Left lung (tissue), 10 donors: Measurements from ENCODE around the gene SLC2A11. TPM values are rescaled to one million over a fixed set of nuclear protein-coding genes. Genes with fewer than 3 reads are reported as not detected.

Source experiments
- ATAC-seq: fragments of 200-7000 bp; cut with Tn5 transposase; one replicate; pipeline ENCODE4 v1.9.1; 2020; ENCODE audit warnings: moderate library complexity
- DNase-seq, 4 donors: peaks; one replicate each; pipeline ENCODE4 v3.0.0-alpha.2; 2013 to 2020
- H3K27ac ChIP-seq, 2 donors: fragments of 200-600 bp; sonication (generic) in 1 of 2; one replicate each; pipeline versions ENCODE4 v1.5.0 to v1.8.0; 2020 to 2021
- H3K27me3 ChIP-seq, 2 donors: fragments of 200-600 bp; sonication (generic) in 1 of 2; one replicate each; pipeline versions ENCODE4 v1.5.0 to v1.8.0; 2020 to 2021
- H3K36me3 ChIP-seq, 2 donors: fragments of 200-600 bp; sonication (generic) in 1 of 2; one replicate each; pipeline versions ENCODE4 v1.5.0 to v1.8.0; 2020 to 2021
- H3K4me1 ChIP-seq, 2 donors: fragments of 200-600 bp; one replicate each; pipeline ENCODE4 v1.8.0; 2021
- H3K4me3 ChIP-seq, 2 donors: fragments of 200-600 bp; sonication (generic) in 1 of 2; one replicate each; pipeline versions ENCODE4 v1.5.0 to v1.8.0; 2020 to 2021; ENCODE audit warnings: mild to moderate bottlenecking in 1 of 2
- H3K9me3 ChIP-seq, 2 donors: fragments of 200-600 bp; sonication (generic) in 1 of 2; one replicate each; pipeline versions ENCODE4 v1.5.0 to v1.8.0; 2020 to 2021
- CTCF ChIP-seq, 2 donors: fragments of 200-600 bp; sonication (generic) in 1 of 2; IDR thresholded peaks; one replicate each; pipeline versions ENCODE4 v1.5.0 to v1.8.0; 2021; ENCODE audit warnings: antibody characterized with exemption in 2 of 2
- intact Hi-C, 2 donors: fragments of 100-400 bp; cut with DNase I; formaldehyde crosslinking; loops; one replicate each; pipeline versions ENCODE4 v1.11.2 to v1.14.2; 2022
- polyA plus RNA-seq, 6 donors: library from polyadenylated mRNA; unstranded; fragments of 120-200 nt; gene quantifications; one replicate each; pipeline ENCODE4 v1.2.1, GENCODE V29; 2013; ENCODE audit not compliant: insufficient read length in 6 of 6
- total RNA-seq, 2 donors: library from RNA; stranded (reverse); fragmentation: NEBNext Ultra II Directional; extraction: Animal tissue kit (Norgen Biotek cat#: 25700); gene quantifications; one replicate each; pipeline ENCODE4 v1.2.1, GENCODE V29; 2021
- donor health status: DM: no; HTN: yes; CAD: no.
- donor health status: DM: no; HTN: no; CAD: no.

SLC2A11 gene
- total and polyA plus RNA-seq, 8 donors = 9.9 to 26.7 (median 18.9) TPM

GRCh38 chr22:23884140-23884539, 26.5 kb downstream of the SLC2A11 start:
- TF ChIP-seq CTCF (IDR thresholded peaks at IDR 0.05) = no peak
- Histone ChIP-seq H3K36me3 (peaks cover 0 to 3% of the 10 kb centered on the region in 2 donors), H3K27ac (no peak overlapping the region), H3K4me3 (no peak overlapping the region), H3K9me3 (no peaks in the 10 kb centered on the region), H3K27me3 (no peaks in the 10 kb centered on the region), H3K4me1 (peaks cover 0 to 6% of the 10 kb centered on the region in 2 donors)
- ATAC-seq (no peak), DNase-seq (no peak)
- intact Hi-C loops = no loop called here

- no peaks in the 10 kb centered on the region for H3K36me3 ChIP-seq
- H3K9me3 ChIP-seq = no peaks in the 10 kb centered on the region
- peak; percentile 11 for ATAC-seq
- no peak overlapping the region for H3K4me3 ChIP-seq
- DNase-seq = no peak
- H3K4me1 ChIP-seq = peaks cover 0 to 6% of the 10 kb centered on the region in 2 donors
- intact Hi-C loops = no loop called here
- TF ChIP-seq CTCF (IDR thresholded peaks at IDR 0.05) = no peak
- H3K27me3 ChIP-seq = no peaks in the 10 kb centered on the region
- H3K27ac ChIP-seq = peak overlapping the region in 1 of 2 donors; percentile 36
Measured at GRCh38 chr22:23888615-23889401, 31.1 kb downstream of the SLC2A11 start.

GRCh38 chr22:23889620-23890019, 31.9 kb downstream of the SLC2A11 start:
- H3K4me1 ChIP-seq = peaks cover 0 to 6% of the 10 kb centered on the region in 2 donors
- TF ChIP-seq CTCF (IDR thresholded peaks at IDR 0.05) = no peak
- intact Hi-C loops = no loop called here
- no peaks in the 10 kb centered on the region for H3K36me3 ChIP-seq
- H3K27me3 ChIP-seq = no peaks in the 10 kb centered on the region
- DNase-seq (no peak), ATAC-seq (no peak)
- H3K9me3 ChIP-seq = no peaks in the 10 kb centered on the region
- H3K4me3 ChIP-seq = no peak overlapping the region
- H3K27ac ChIP-seq = no peak overlapping the region

- intact Hi-C loops = no loop called here
- Histone ChIP-seq H3K27me3 (no peaks in the 10 kb centered on the region), H3K27ac (no peak overlapping the region), H3K4me1 (peaks cover 10 to 18% of the 10 kb centered on the region in 2 donors), H3K4me3 (no peak overlapping the region), H3K36me3 (peaks cover 0 to 13% of the 10 kb centered on the region in 2 donors), H3K9me3 (no peaks in the 10 kb centered on the region)
- DNase-seq (no peak), ATAC-seq (no peak)
- no peak for TF ChIP-seq CTCF (IDR thresholded peaks at IDR 0.05)
Measured at GRCh38 chr22:23891726-23892125, 34.1 kb downstream of the SLC2A11 start.

- Histone ChIP-seq H3K36me3 (peaks cover 0 to 17% of the 10 kb centered on the region in 2 donors), H3K27me3 (no peaks in the 10 kb centered on the region), H3K4me3 (no peak overlapping the region), H3K4me1 (peaks cover 10 to 20% of the 10 kb centered on the region in 2 donors), H3K27ac (no peak overlapping the region), H3K9me3 (no peaks in the 10 kb centered on the region)
- DNase-seq (no peak), ATAC-seq (no peak)
- TF ChIP-seq CTCF (IDR thresholded peaks at IDR 0.05) = no peak
- intact Hi-C loops = no loop called here
Measured at GRCh38 chr22:23892130-23892529, 34.5 kb downstream of the SLC2A11 start.
